Mucosa of rectum (tissue), 2 donors: ENCODE measurements around the gene ATP1B2.
"Not testable (repeated sequence)": the region's sequence is repeated elsewhere in the genome, so short reads cannot be mapped to it uniquely, and the experiment has no call there.

ENCODE experiments used
- H3K27ac ChIP-seq, 2 donors: one replicate each; pipeline ENCODE4 v1.7.0; 2013; ENCODE audit warnings: inconsistent platforms in 2 of 2, low read depth in 2 of 2, low read length in 2 of 2
- H3K27me3 ChIP-seq, 2 donors: one replicate each; pipeline ENCODE4 v1.7.0; 2013; ENCODE audit warnings: low read length in 2 of 2; ENCODE audit not compliant: control insufficient read depth in 2 of 2, insufficient read depth in 2 of 2
- H3K36me3 ChIP-seq, 2 donors: one replicate each; pipeline ENCODE4 v1.7.0; 2013; ENCODE audit warnings: low read length in 2 of 2; ENCODE audit not compliant: control insufficient read depth in 2 of 2, insufficient read depth in 2 of 2
- H3K4me1 ChIP-seq, 2 donors: one replicate each; pipeline ENCODE4 v1.7.0; 2013; ENCODE audit warnings: low read length in 2 of 2, mild to moderate bottlenecking in 1 of 2; ENCODE audit not compliant: control insufficient read depth in 2 of 2, insufficient read depth in 2 of 2
- H3K4me3 ChIP-seq, 2 donors: one replicate each; pipeline ENCODE4 v1.7.0; 2013; ENCODE audit warnings: low read length in 2 of 2
- H3K9ac ChIP-seq, 2 donors: one replicate each; pipeline ENCODE4 v1.7.0; 2013; ENCODE audit warnings: low read length in 2 of 2, low read depth in 1 of 2, mild to moderate bottlenecking in 1 of 2
- H3K9me3 ChIP-seq, 2 donors: one replicate each; pipeline ENCODE4 v1.7.0; 2013; ENCODE audit warnings: low read length in 2 of 2; ENCODE audit not compliant: control insufficient read depth in 2 of 2
- donor health status: healthy.
- donor health status: Normal muscosa, but diverticular disease.

Gene ATP1B2

GRCh38 chr17:7633093-7633492, 17.6 kb upstream of the ATP1B2 start:
- H3K36me3 ChIP-seq: no peaks in the 10 kb centered on the region
- no peaks in the 10 kb centered on the region for H3K27me3 ChIP-seq
- H3K9ac ChIP-seq: no peak overlapping the region
- no peaks in the 10 kb centered on the region for H3K9me3 ChIP-seq
- H3K4me3 ChIP-seq: no peak overlapping the region
- H3K4me1 ChIP-seq: no peaks in the 10 kb centered on the region
- H3K27ac ChIP-seq: no peak overlapping the region

GRCh38 chr17:7634384-7634783, 16.3 kb upstream of the ATP1B2 start:
- no peaks in the 10 kb centered on the region for H3K36me3 ChIP-seq
- no peaks in the 10 kb centered on the region for H3K9me3 ChIP-seq
- no peaks in the 10 kb centered on the region for H3K27me3 ChIP-seq
- no peaks in the 10 kb centered on the region for H3K4me1 ChIP-seq
- no peak overlapping the region for H3K27ac ChIP-seq
- no peak overlapping the region for H3K4me3 ChIP-seq
- H3K9ac ChIP-seq: no peak overlapping the region

DNA sequence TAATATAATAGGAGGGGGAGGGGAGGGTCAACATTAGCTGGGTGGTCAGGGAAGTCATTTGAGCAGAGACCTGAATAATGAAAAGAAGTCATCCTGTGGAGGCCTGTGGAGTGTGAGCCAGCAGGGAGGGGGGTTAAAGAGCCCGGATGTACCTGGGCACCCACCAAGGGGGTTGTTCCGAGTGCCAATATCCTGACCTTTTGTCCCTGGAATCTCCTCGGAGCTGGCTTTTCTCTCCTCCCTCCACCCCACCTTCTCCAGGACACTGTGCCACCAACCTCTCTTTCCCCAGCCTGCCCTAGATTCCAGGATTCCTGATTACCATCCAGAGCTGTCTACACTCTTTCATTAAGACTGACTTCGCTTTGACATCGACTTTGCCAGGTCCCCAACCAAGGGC, 14.6 kb upstream of the ATP1B2 start:
- Histone ChIP-seq H3K4me1 (no peaks in the 10 kb centered on the region), H3K4me3 (no peak overlapping the region), H3K27me3 (no peaks in the 10 kb centered on the region), H3K36me3 (no peaks in the 10 kb centered on the region), H3K9ac (no peak overlapping the region), H3K27ac (no peak overlapping the region), H3K9me3 (no peaks in the 10 kb centered on the region)

GRCh38 chr17:7640783-7641182, 9.9 kb upstream of the ATP1B2 start:
- Histone ChIP-seq H3K27ac (no peak overlapping the region), H3K9ac (no peak overlapping the region), H3K4me1 (no peaks in the 10 kb centered on the region), H3K36me3 (no peaks in the 10 kb centered on the region), H3K9me3 (no peaks in the 10 kb centered on the region), H3K27me3 (no peaks in the 10 kb centered on the region), H3K4me3 (no peak overlapping the region)

DNA sequence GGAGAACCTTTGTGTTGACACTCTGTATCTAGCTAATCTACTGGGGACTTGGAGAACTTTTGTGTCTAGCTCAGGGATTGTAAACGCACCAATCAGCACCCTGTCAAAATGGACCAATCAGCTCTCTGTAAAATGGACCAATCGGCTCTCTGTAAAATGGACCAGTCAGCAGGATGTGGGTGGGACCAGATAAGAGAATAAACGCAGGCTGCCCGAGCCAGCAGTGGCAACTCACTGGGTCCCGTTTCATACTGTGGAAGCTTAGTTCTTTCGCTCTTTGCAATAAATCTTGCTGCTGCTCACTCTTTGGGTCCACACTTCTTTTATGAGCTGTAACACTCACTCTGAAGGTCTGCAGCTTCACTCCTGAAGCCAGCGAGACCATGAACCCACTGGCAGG, 9.1 kb upstream of the ATP1B2 start:
- H3K4me1 ChIP-seq, H3K9me3 ChIP-seq, H3K27ac ChIP-seq: not testable (repeated sequence)

GRCh38 chr17:7644775-7645174, 6.0 kb upstream of the ATP1B2 start:
- H3K36me3 ChIP-seq: no peaks in the 10 kb centered on the region
- no peak overlapping the region for H3K27ac ChIP-seq
- no peak overlapping the region for H3K4me3 ChIP-seq

More for the DNA sequence above, 9.1 kb upstream of the ATP1B2 start:
- H3K36me3 ChIP-seq, H3K9ac ChIP-seq, H3K4me3 ChIP-seq, H3K27me3 ChIP-seq: not testable (repeated sequence)

GRCh38 chr17:7646457-7646856, 4.3 kb upstream of the ATP1B2 start:
- Histone ChIP-seq H3K36me3 (no peaks in the 10 kb centered on the region), H3K4me3 (no peak overlapping the region), H3K4me1 (peaks cover 6 to 12% of the 10 kb centered on the region in 2 donors), H3K9me3 (no peaks in the 10 kb centered on the region), H3K9ac (no peak overlapping the region), H3K27me3 (peaks cover 10 to 20% of the 10 kb centered on the region in 2 donors), H3K27ac (no peak overlapping the region)

More at GRCh38 chr17:7644775-7645174, 6.0 kb upstream of the ATP1B2 start:
- peaks cover 3 to 6% of the 10 kb centered on the region in 2 donors for H3K27me3 ChIP-seq
- H3K9me3 ChIP-seq: no peaks in the 10 kb centered on the region
- no peaks in the 10 kb centered on the region for H3K4me1 ChIP-seq
- no peak overlapping the region for H3K9ac ChIP-seq

- no peaks in the 10 kb centered on the region for H3K36me3 ChIP-seq
- H3K27ac ChIP-seq: no peak overlapping the region
- H3K4me1 ChIP-seq: peaks cover 6 to 13% of the 10 kb centered on the region in 2 donors
- H3K4me3 ChIP-seq: no peak overlapping the region
- no peaks in the 10 kb centered on the region for H3K9me3 ChIP-seq
- peaks cover 11 to 24% of the 10 kb centered on the region in 2 donors for H3K27me3 ChIP-seq
- H3K9ac ChIP-seq: no peak overlapping the region
Measured at GRCh38 chr17:7647018-7647417, 3.7 kb upstream of the ATP1B2 start.

- Histone ChIP-seq H3K9me3 (no peaks in the 10 kb centered on the region), H3K27me3 (peaks cover 18 to 29% of the 10 kb centered on the region in 2 donors), H3K4me1 (peaks cover 6 to 13% of the 10 kb centered on the region in 2 donors), H3K4me3 (peak overlapping the region; percentile 17 to 32), H3K9ac (no peak overlapping the region), H3K36me3 (no peaks in the 10 kb centered on the region), H3K27ac (no peak overlapping the region)
Measured at GRCh38 chr17:7651097-7651664, 455 bp downstream of the ATP1B2 start.

GRCh38 chr17:7651665-7652387, 1.1 kb downstream of the ATP1B2 start:
- Histone ChIP-seq H3K9ac (no peak overlapping the region), H3K27me3 (peaks cover 18 to 29% of the 10 kb centered on the region in 2 donors), H3K27ac (no peak overlapping the region), H3K36me3 (no peaks in the 10 kb centered on the region), H3K9me3 (no peaks in the 10 kb centered on the region), H3K4me3 (peak overlapping the region; percentile 17 to 26), H3K4me1 (peaks cover 6 to 13% of the 10 kb centered on the region in 2 donors)
